Measurements from ENCODE around the gene PNLIPRP3. TPM values are rescaled to one million over a fixed set of nuclear protein-coding genes. Genes with fewer than 3 reads are reported as not detected.

Gene PNLIPRP3
- total RNA-seq, 2 experiments from 2014 or later, result not detected

DNA sequence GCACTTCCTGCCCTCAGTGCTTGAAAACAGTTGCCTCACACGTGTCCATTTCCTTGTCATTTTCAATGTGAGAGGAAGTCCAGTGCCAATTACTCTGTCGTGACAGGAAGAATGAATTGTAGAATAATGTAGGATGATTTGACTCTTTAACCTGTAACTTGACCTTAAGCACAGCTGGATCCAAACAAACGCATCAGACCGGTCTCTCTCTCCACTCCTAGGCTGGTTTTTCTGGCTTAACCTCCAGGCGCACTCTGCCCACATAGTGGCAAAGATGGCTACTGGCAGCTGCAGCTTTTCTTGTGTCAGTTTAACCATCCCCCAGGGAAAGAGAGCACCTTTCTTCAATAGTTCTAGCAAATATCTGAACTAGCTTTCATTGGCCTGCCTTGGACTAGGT, 29.4 kb upstream of the PNLIPRP3 start:
- intact Hi-C loops (cut with DNase I, micrococcal nuclease), result no loop called here
- DNase-seq, result no peak
- TF ChIP-seq, protein P1, sequence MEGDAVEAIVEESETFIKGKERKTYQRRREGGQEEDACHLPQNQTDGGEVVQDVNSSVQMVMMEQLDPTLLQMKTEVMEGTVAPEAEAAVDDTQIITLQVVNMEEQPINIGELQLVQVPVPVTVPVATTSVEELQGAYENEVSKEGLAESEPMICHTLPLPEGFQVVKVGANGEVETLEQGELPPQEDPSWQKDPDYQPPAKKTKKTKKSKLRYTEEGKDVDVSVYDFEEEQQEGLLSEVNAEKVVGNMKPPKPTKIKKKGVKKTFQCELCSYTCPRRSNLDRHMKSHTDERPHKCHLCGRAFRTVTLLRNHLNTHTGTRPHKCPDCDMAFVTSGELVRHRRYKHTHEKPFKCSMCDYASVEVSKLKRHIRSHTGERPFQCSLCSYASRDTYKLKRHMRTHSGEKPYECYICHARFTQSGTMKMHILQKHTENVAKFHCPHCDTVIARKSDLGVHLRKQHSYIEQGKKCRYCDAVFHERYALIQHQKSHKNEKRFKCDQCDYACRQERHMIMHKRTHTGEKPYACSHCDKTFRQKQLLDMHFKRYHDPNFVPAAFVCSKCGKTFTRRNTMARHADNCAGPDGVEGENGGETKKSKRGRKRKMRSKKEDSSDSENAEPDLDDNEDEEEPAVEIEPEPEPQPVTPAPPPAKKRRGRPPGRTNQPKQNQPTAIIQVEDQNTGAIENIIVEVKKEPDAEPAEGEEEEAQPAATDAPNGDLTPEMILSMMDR (IDR thresholded peaks at IDR 0.05), result no peak
- no peaks in the 10 kb centered on the region for H3K27me3 Mint-ChIP-seq
- H3K4me3 Mint-ChIP-seq, result no peak overlapping the region
- no peaks in the 10 kb centered on the region for H3K4me1 Mint-ChIP-seq (ENCODE audit: low read depth)
- ATAC-seq (ENCODE audit: poor library complexity), result no peak
- ChIA-PET POLR2A (no interaction called here), CTCF (no interaction called here)
- Histone ChIP-seq H3K27me3 (ENCODE audit: control insufficient read depth in 1 of 2, insufficient read depth in 2 of 2, low read length in 2 of 2) (no peaks in the 10 kb centered on the region), H3K9me3 (ENCODE audit: control insufficient read depth in 1 of 2, insufficient read depth in 1 of 2, low read length in 2 of 2) (peaks cover 0 to 5% of the 10 kb centered on the region in 2 experiments), H3K4me1 (ENCODE audit: insufficient read depth, low read length) (no peaks in the 10 kb centered on the region), H3K27ac (ENCODE audit: low read depth in 1 of 2, low read length in 2 of 2) (no peak overlapping the region), H3K4me3 (ENCODE audit: low read length) (no peak overlapping the region), H3K36me3 (ENCODE audit: insufficient read depth, low read length) (no peaks in the 10 kb centered on the region)
- no peaks in the 10 kb centered on the region for H3K36me3 Mint-ChIP-seq (ENCODE audit: low read depth)
- H3K9me3 Mint-ChIP-seq, result no peaks in the 10 kb centered on the region
- no peak overlapping the region for H3K27ac Mint-ChIP-seq

DNA sequence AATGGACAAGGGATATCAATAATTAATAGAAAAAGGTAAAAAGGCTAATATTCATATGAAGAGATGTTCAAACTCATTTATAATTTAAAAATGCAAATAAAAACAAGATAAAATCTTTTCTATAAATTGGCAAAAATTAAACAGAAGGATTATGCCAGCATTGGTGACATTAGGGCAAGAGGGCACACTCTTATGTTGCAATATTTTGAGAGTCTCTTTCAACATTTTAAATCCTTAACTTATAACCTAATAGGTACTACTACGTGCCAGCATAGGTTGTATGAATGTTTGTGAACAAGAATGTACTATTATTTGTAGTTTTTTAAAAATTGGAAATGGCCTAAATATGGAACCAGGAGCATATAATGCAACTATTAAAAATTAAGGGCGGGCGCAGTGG, 24.8 kb upstream of the PNLIPRP3 start:
- TF ChIP-seq, protein P1 (IDR thresholded peaks at IDR 0.05), result no peak
- H3K27ac Mint-ChIP-seq, result no peak overlapping the region
- H3K36me3 Mint-ChIP-seq (ENCODE audit: low read depth), result no peaks in the 10 kb centered on the region
- Histone ChIP-seq H3K9me3 (ENCODE audit: control insufficient read depth in 1 of 2, insufficient read depth in 1 of 2, low read length in 2 of 2) (no peaks in the 10 kb centered on the region), H3K36me3 (ENCODE audit: insufficient read depth, low read length) (no peaks in the 10 kb centered on the region), H3K27ac (ENCODE audit: low read depth in 1 of 2, low read length in 2 of 2) (no peak overlapping the region), H3K4me3 (ENCODE audit: low read length) (no peak overlapping the region), H3K27me3 (ENCODE audit: control insufficient read depth in 1 of 2, insufficient read depth in 2 of 2, low read length in 2 of 2) (no peaks in the 10 kb centered on the region), H3K4me1 (ENCODE audit: insufficient read depth, low read length) (no peaks in the 10 kb centered on the region)
- H3K4me3 Mint-ChIP-seq, result no peak overlapping the region
- no peaks in the 10 kb centered on the region for H3K9me3 Mint-ChIP-seq
- ChIA-PET POLR2A (no interaction called here), CTCF (no interaction called here)
- H3K4me1 Mint-ChIP-seq (ENCODE audit: low read depth), result no peaks in the 10 kb centered on the region
- intact Hi-C loops (cut with DNase I, micrococcal nuclease), result no loop called here
- no peaks in the 10 kb centered on the region for H3K27me3 Mint-ChIP-seq
- no peak for DNase-seq
- no peak for ATAC-seq (ENCODE audit: poor library complexity)

DNA sequence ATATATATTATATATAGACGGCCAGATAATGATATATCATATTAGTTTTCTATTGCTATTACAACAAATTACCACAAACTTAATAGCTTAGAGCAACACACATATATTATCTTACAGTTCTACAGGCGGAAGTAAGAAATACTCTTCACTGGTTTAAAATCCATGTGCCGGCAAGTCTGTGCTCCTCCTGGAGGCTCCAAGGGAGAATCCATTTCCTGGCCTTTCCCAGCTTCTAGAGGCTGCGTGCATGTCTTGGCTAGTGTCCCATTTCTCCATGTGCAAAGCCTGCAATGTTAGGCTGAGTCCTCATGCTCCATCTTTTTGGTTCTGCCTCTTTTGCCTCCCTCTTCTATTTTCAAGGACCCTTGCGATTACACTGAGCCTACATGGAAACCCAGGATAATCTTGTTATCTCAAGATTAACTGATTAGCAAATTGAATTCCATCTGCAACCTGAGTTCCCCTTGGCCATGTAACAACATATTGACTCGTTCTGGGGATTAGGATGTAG, 23.9 kb upstream of the PNLIPRP3 start:
- Mint-ChIP-seq H3K27ac (no peak overlapping the region), H3K9me3 (no peaks in the 10 kb centered on the region), H3K4me3 (no peak overlapping the region), H3K36me3 (ENCODE audit: low read depth) (no peaks in the 10 kb centered on the region), H3K4me1 (ENCODE audit: low read depth) (no peaks in the 10 kb centered on the region), H3K27me3 (no peaks in the 10 kb centered on the region)
- ATAC-seq (ENCODE audit: poor library complexity) (no peak), DNase-seq (no peak)
- TF ChIP-seq, protein P1 (IDR thresholded peaks at IDR 0.05), result no peak
- Histone ChIP-seq H3K4me1 (ENCODE audit: insufficient read depth, low read length) (no peaks in the 10 kb centered on the region), H3K36me3 (ENCODE audit: insufficient read depth, low read length) (no peaks in the 10 kb centered on the region), H3K9me3 (ENCODE audit: control insufficient read depth in 1 of 2, insufficient read depth in 1 of 2, low read length in 2 of 2) (no peaks in the 10 kb centered on the region), H3K27ac (ENCODE audit: low read depth in 1 of 2, low read length in 2 of 2) (no peak overlapping the region), H3K27me3 (ENCODE audit: control insufficient read depth in 1 of 2, insufficient read depth in 2 of 2, low read length in 2 of 2) (no peaks in the 10 kb centered on the region), H3K4me3 (ENCODE audit: low read length) (no peak overlapping the region)
- CTCF ChIA-PET, result no interaction called here
- POLR2A ChIA-PET, result no interaction called here
- intact Hi-C loops (cut with DNase I, micrococcal nuclease), result no loop called here
